ENCODE data around the gene KAZN.

The KAZN gene

DNA sequence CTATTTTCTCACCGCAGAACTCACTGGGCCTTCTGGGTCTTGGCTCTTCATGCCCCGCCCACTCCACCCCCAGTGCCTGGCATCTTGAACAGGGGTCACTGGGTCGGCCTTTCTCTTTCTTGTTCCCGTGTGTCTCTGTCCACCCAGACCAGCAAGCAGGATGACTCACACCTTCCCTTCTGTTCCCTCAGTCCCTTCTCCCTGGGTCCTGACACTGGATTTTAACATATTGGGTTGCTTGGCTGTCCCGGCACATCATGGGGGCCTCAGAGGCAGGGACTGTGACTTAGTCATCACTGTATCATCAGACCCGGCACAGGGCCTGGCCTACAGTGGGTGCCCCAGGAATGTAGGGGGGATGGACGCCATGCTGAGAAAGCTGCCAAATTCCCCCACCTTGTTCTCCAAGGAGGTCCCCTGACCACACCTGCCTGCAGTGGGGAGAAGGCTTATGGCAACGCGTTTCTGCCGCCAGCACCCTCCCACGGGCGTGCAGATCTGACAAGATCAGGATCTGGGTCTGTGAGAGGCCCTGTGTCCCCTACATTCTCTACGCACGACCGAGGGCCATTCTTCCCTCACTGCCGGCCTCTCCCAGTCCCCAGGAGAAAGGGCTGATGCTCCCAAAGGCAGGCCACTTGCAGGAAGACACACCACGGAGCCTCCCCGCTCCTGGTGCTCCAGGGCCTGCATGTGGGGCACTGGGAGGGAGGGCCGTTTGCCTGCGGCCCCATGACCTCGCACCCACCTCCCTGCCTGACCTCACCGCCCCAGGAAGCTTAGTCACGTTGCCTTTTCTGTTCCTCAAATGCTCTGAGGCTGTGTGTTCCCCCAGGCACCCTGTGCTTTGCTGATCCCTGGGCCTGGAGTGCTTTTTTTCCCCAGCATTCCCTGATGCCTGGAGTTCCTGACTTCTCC, 397.9 kb downstream of the KAZN start:
- DNase-seq: no peak

DNA sequence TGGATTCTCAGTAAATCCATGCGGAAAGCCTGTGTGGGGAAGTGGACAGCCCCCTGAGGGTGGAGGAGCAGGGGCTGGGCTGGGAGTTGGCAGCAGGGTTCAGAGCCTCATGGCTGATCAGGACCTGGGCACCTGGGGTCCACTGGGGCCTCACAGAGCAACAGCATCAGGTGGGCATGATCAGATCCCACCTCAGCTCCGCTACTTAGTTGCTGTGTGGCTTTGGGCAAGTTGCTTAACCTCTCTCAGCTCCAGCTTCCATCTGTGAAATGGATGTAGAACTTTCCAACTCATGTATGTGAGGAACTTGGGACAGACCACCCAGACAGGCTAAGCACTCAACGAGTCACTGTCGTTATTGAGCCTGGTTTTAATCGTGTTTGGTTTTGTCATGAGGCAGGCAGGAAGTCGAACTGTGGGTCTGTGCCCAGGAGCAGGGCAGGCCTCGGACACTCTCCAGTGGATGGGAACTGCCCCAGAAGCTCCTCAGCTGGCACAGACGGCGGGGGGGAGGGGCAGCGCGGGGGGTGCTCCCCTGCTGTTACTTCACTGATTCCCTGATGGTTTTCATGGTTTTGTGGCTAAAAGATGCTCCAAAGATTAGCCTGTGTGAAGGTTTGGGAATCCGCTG, 399.3 kb downstream of the KAZN start:
- no peak for DNase-seq

DNA sequence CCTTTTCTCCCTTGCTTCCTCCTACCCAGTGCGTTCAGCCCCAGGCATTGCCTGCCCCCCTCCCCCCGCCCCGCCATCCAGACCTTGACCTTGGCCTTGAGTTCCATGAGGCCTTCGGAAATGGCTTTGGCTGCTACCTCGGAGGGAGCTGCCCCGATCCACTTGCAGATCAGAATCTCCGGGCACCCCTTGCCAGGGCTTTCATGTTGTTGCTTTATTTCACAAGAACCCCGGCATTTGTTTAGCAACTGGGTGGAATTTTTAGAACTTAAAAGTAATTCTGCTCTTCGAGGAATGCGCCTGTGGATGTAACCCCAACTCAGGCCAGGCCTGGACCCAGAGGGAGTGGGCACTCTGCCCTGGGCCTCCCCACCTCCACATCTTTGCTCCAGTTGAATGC, 401.0 kb downstream of the KAZN start:
- no peak for DNase-seq

DNA sequence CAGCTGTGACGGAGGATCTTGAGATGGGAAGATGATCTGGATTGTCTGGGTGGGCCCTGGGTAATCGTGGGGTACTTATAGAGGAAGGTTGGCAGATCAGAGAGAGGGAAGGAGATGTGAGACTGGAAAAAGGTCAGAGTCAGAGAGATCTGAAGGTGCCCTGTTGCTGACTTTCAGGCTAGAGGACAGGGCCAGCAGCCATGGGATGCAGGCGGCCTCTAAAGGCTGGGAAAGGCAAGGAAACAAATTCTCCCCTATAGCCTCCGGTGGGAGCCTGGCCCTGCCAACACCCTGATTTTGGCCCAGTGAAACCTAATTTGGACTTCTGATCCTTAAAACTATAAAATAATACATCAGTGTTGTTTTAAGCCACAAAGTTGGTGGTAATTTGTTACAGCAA, 401.5 kb downstream of the KAZN start:
- DNase-seq: no peak

DNA sequence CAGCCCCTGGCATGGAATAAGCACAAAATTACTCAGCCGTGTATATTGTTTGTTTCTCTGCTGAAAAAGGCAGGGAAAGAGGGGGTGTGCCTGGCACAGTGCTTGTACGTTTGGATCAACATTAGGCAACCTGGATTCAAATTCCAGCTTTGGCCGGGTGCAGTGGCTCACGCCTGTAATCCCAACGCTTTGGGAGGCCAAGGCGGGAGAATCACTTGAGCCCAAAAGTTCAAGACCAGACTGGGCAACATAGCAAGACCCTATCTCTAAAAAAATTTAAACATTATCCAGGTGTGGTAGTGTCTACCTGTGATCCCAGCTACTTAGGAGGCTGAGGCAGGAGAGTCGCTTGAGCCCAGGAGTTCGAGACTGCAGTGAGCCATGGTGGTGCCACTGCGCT, 402.2 kb downstream of the KAZN start:
- DNase-seq: no peak

DNA sequence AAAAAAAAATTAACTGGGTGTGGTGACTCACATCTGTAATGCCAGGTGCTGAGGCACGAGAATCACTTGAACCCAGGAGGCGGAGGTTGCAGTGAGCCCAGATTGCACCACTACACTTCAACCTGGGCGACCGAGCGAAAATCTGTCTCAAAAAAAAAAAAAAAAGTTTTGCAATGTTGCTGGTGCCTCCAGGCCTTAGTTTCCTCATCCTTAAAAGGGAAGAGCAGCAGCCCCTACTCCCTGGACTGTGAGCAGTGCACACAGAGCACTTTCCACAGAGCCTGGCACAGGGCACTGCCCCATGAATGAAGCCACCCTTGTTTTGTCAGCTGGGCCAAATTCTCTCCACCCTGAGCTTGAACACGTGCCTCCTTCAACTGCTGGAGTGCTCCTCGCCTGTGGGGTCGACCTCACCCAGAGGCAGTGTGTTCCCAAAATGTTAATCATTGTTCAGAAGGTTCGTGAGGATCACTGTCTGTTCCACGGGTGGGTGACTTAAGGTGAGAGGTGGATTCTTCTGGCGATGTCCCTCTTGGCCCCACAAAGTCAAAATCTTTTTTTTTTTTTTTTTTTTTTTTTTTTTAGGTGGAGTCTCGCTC, 402.9 kb downstream of the KAZN start:
- DNase-seq: no peak

DNA sequence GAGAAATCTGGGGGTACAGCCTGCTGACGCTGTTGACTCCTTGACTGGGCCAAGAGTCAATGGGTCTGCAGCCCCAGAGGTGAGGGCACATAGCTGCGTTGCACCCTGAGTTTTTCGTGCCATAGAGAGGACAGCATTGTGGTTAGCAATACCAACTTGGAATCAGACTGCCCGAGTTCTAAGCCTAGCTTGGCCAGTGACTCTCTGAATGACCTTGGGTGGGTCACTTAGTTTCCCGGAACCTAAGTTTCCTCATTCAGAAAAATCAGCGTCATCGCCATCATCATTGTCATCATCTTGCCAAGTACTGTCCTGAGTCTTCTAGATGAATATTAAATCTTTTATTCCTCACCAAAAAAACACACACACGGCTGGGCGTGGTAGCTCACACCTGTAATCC, 403.8 kb downstream of the KAZN start:
- DNase-seq: no peak

DNA sequence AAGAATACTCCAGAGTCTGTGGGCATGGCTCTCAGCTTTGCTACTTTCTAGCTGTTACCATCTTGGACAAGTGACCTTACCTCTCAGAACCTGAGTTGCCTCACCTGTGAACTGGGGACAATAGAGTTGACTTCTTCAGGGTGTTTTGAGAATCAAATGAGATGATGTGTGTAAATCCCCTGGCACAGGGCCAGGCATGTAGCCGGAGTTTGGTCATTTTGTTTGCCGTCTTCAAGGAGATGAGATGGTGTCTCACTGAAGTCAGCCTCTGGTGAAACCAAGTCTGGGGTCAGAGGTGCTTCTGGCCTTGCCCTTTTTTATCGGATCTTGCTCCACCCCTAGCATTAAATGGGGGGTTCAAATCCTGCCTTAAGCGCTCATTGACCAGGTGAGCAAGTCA, 405.9 kb downstream of the KAZN start:
- DNase-seq: no peak

DNA sequence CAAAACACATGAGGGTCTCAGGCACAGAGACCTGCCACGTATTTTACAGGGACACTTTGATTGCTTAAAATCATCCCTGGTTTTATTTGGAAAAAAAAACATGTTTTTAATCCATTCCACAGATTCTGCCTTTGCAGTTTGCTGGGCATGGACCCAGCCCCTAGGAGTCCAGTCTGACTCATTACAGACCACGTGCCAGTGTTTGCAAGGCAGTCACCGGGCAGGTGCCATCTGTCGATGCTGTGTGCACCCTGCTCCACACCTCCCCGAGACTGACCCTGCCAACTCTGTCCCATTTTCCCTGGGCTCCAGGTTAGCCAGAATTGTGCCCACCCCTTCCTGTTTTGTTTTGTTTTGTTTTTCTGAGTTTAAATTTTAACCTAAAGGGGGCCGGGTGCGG, 406.6 kb downstream of the KAZN start:
- DNase-seq: no peak

DNA sequence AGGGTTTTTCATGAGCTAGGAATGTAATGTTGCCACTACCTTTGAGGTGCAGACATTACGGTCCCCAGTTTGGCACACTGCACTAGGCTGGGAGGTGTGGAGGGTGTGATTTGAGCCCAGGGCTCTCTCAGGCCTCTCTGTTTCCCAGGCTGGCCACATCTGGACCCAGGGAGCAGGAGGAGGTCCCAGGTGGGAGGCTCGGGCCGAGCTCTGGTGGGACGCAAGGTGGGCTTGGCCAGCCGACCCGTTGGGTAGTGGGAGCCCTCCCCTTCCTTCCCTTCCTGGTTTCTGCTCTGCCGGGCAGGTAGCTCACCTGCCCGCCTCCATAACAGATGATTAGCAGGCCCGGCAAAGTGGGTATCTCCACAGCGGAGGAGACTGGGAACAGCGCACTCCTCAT, 408.9 kb downstream of the KAZN start:
- no peak for DNase-seq

DNA sequence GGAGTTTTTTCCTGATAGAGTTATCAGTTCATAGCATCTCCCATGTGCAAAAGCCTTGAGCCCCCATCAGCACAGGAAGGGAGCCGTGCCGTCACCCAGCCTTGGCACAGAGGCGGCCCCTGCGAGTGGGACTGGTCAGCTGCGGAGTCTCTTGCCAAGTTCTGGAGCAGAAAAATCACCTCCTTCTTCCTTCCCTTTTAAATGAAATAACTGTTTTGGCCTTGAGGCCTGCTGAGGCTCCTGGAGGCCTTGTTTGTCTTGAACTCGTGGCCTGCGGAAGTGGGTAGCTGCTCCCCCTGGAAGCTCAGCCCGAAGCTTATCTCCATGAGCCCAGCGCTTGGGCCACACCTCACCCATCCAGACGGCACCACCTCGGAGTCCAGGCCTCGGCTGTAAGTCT, 409.4 kb downstream of the KAZN start:
- DNase-seq: no peak

DNA sequence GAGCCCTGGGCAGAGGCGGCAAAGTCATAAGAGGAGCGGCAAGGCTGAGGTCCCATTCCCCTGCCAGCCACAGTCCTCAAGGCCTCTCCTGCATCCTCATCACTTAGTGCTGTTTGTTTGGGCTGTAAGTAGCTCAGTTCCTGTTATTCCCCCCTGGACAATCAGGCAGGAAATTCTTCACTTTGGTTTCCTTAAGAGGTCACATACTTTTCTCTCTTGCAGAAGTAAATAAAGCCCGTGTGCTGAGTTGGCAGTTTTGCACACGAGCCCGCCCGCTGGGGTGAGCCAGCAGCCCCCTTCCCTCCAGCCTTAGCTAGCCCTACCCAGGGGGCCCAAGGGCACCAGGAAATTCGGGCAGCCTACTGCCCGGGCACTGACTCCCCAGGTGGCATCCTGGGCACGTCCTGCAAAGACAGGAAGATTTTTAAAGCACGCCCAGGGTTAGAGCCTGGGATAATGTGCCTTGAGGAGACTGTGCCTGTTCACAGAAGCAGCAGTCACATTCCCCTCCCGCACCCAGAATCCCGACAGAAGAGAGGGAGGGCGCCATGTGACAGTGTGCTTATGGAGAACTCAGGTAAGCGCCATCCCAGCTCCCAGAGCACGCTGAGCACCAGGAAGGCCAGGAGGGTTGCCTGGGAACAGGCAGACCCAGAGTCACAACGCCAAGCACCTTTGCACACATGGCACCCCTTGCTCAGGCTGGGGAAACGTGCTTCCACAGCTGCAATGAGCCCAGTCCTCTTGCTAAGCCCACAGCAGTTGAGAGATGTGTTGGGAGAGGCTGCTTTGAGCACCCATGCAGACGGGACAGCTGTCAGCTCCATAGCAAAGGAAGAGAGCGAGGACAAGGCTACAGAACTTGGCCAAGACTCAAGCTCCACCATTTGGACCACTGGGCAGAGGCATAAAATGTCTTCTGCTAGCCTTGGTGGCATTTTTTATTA, 410.6 kb downstream of the KAZN start:
- DNase-seq: no peak

DNA sequence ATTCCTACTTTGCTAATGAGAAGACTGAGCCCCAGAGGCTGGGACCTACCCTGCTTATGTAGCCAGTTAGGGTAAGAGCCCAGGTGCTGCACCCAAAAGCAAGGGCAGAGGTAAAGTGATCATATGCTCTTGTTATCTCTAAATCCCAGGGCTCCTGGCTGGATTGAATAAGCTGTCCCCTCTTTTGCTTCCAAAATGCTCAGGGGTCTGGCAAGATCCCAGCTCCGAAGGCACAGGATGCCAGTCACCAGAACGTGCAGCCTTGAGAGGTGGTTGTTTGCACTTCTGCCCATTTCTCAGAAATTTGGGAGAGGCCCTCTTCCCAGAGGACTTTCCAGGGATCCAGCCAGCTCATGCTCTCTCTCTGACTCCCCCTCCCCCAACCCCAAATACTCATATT, 412.7 kb downstream of the KAZN start:
- DNase-seq: no peak

DNA sequence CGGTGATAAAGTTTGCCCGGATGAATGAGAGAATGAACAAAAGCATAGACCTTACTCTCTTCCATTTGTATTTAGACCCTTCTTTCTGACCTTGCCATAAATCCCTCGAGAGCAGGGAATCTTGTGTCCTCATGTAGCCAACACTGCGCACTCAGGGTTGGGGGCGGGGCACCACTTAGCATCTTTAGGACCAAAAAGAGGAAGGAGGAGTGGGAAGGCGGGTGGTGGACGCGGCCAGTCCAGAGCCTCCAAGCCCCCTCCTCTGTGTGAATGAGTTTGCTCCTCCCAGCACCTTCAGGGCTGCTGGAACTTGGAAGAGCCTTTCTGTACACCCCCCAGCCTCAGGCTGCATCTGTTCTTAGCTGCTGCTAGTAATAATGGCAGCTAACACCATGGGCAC, 413.2 kb downstream of the KAZN start:
- no peak for DNase-seq

DNA sequence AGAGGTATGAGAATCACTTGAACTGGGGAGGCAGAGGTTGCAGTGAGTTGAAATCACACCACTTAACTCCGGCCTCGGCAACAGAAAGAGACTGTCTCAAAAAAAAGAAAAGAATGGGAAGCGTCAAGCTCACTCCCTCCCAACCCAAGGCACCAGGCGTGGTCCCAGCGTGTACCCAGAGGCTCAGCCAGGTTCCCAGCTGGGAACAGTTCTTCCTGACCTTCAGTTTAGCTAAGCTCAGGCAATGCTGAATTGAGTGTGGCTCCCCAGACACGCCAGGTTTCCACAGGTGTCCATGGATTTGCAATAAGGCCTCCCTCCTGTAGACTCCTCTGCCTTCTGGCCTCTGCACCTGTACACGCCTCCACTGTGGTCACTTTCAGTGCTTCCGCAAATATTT, 414.3 kb downstream of the KAZN start:
- no peak for DNase-seq

DNA sequence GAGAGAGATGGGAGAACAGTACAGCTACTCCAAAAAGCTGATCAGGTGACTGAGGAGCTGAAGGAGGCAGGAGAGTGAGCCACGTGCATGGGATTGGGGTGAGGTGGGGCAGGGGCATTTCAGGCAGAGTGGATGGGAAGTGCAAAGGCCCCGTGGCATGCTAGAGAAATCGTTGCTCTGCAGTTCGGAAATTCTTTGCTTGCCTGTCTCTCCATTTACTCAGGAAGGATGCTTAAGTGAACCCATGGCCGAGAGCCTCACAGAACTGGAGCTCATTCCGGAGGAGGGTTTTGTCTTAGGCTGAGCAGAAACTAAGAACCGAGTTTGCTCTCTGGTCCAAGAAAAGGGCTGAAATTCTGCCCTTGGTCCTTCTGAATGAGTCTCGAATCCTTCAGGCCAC, 415.3 kb downstream of the KAZN start:
- no peak for DNase-seq

DNA sequence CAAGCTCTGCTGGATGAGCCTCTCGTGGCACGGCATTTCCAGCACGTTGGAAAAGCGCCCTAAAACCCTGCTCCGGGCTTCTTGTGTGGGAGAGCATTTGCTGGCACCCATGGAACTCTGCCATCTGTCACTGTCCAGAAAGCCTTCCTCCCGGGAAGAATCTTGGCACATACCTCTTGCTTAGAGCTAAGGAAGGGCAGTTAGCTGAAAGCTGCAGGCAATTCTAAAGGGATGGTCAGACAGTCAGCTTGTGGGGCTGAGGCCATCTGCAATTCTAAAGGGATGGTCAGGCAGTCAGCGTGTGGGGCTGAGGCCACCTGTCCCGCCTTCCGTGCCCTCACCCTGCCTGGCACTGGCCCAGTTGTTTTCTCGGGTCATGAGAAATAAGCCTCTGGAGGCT, 416.0 kb downstream of the KAZN start:
- DNase-seq: no peak

DNA sequence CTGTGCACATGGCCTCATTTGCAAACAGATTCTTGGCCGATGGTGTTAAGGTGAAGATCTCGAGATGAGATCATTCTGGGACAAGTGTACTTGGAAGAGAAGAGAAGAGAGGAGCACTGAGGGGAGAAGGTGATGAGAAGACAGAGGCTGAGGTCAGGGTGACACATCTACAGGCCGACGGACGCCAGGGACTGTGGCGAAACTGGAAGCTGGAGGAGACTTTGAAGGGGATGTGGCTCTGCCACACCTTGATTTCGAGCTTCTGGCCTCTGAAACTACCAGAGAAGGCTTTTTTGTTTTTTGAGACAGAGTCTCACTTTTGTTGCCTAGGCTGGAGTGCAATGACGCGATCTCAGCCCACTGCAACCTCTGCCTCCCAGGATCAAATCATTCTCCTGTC, 417.5 kb downstream of the KAZN start:
- DNase-seq: no peak

DNA sequence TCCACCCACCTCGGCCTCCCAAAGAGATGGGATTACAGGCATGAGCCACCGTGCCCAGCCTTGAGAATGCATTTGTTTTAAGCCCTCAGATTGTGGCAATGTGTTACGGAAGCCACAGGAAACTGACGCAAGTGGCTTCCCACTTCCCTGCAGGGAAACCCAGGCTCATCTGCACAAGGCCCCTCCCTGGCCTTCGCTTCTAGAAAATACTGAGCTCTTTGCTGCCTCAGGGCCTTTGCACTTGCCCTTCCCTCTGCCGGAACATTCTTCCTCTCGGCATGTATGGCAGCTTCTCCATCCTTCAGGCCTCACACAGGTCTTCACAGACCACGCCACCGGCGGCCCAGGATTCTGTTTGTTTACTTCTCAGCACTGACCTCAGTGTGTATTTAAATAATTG, 418.0 kb downstream of the KAZN start:
- DNase-seq: no peak

DNA sequence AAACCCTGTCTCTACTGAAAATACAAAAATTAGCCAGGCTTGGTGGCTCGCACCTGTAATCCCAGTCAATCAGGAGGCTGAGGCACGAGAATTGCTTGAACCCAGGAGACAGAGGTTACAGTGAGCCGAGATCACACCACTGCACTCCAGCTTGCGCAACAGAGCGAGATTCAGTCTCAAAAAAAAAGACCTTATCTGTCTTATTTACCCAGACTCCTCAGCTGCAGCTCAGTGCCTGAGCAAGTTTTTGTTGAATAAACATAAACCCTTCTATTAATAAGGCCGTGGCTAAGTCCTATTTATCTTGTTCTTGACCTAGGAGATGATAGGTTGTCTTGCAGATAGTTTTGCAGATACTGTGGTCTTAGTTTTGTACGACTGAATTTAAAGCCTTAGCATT, 418.6 kb downstream of the KAZN start:
- no peak for DNase-seq

DNA sequence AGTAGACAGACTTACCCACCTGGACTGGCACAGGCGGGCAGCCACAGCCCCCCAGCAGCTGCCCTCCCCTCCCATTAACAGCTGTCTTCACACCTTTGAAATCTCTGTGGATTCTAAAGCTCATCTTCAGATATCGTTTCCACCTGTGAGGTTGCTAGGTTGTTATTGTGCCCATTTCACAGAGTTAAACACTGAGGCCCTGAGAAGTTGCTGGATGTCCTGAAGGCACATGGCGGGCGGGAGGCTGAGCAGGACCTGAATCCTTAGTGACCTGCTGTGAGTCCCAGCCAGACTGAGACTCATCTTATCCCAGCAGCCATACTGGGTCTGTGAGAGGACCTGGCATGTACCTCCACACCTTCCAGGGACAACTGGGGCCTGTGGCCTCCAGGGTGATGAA, 420.3 kb downstream of the KAZN start:
- no peak for DNase-seq

DNA sequence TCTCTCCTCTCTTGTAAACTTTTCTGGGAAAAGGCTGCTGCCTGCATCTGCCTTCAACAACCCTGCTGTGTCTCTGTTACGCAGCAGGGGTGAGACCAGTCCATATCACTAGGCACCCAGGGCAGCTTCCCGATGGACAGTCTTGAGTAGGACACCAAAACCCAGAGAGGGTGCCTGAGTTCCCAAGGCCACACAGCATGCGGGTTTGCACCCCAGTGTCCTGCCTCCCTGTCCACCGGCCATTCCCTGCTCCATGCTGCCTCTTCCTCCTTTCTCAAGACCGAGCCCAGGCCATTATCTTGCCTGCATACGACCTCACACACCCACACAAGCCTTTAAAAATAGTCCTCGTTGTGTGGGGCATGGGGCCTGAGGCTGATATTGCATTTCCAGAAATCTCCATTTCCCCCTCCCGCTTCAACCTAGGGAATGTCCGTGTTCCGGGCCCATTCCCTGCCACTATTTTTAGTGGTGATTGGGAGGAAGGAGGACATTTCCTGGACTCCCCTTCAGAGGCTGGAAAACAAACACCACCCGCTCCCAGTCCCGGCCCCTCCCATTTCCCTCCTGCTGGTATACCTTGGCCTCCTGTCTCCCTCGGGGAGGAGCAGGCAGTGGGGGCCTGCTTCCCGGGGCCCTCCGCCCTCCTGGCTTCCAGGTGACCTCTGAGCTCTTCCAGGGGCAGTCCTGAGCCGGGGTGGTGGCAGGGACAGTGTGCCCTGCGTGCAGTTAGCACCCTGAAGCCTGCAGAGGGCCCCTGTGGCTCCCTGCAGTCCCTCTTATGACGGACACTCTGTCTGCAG, 422.7 kb downstream of the KAZN start:
- DNase-seq: no peak

Data from NCI-H510A (cell line).